ENCODE results near the gene HESX1.

HESX1 gene

DNA sequence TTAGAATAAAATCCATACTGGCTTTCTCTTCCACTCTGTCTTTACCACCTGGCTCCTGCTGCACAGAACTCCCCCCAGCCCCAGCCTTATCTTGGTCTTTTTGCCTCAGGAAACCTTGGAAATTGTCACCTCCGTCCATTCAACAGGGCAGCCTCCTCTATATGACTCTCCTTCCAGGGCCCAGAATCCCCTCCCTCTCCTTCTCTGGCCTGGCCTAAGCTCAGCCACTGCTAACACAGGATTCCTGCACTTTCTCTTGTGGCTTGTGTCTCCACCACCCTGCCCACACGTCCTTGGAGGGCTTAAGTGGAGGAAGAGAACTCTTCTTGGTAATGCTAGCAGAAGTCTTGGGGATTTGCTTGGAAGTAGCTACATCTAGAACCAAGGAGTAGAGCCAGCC lies 33.1 kb downstream of the HESX1 start:
- no peak for DNase-seq (ENCODE audit: low spot score)

DNA sequence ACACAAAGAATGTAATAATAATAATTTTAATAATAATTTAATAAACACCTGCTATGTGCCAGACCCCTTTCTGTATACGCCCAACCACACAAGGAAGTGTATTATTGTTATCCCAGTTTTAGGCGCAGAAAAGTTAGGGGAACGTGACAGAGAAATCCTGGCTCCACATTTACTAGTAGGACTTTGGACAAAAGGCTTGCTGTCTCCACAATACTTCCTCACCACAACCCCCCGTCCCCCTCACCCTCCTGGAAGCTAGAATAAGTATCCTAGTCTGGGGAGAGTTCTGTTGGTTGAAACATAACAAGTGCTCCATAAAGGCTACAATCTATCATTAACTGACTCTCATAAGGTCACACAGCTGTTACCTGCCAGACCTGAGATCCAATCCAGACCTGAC lies 34.1 kb downstream of the HESX1 start:
- no peak for DNase-seq (ENCODE audit: low spot score)

DNA sequence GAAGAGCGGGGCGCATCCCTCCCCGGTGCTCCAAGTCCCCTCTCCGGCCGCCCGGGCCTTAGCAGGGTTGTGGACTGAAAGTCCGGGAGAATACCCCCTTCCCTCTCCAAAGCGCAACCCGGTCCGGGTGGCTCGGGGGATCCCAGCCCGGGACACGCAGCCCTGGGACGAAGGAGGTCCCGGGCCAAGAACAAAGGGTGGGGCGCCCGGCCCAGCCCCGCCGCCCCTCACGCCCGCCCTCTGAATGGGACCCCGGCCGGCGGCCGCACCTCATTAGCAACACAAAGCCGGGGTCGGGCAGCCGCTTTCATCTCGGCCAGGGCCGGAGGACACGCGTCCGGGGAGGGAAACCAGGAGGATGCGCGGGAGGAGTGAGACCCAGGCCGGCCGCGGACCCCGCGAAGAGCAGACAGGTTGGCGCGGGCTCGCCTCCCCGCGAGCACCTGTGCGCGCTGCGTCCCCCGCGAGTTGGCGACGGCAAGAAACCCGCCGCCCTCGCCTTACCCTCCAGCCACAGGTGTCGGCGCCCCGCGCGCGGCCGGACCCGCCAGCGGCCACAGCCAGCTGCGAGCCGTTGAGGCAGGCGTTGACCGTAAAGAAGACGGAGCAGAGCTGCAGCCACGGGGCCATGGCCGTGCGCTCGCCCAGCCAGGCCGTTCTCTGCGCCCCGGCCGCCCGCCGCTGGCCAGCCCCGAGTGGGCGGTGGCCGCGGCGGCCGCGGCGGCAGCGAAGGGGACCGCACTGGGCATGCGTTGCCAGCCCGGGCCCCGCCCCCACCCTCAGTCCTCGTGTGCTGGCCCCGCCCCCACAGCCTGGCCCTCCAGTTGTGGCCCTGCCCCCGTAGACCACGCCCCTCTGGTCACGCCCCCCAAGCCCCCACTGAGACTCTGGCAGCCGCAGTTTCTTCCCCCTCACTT lies 34.9 kb downstream of the HESX1 start, which contains the start of gene IL17RD:
Gene IL17RD, minus strand, starts transcription at position 697 of the 917 bp plus-strand sequence. Its CDS starts 67 bp downstream, at position 630.
- peak; percentile 93 for DNase-seq (ENCODE audit: low spot score)

DNA sequence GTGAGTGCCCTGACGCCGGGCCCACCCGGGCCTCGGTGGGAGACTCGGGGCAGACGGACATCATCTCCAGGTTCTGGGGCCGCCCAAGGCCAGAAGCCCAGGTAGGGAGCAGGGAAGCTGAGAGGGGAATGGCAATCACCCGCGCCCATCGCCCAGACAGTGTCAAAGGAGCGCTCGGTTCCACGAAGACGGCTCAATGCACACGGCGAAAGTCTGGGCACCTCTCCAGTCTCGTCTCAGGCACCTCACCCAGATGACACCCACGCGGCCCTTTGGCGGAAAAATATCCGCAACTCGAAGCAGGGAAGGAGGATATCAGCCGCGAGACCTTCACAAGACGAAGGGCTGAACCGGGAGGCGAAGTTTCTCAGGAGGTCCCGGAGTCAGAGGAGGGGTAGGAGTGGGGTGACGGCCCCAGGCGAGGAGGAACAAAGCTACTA lies 35.5 kb downstream of the HESX1 start:
- no peak for DNase-seq (ENCODE audit: low spot score)

DNA sequence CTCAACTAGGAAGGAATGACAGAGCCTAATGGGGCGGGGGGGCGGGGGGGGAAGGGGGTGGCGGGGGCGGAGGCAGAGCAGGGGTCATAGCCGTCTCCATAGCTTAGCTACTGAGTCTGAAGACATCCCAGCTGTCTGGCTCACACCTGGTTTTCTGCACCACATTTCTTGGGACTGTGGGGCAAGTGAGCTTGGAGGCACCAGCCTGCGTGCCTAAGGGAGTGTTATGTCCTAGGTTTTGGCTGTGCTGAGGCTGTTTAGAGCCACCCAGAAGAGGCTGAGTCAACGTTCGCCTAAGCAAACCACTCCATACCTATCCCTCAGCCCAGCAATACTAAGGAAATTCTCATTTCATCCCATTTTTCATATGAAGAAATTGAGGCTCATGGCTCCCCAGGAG lies 36.0 kb downstream of the HESX1 start:
- no peak for DNase-seq (ENCODE audit: low spot score)

DNA sequence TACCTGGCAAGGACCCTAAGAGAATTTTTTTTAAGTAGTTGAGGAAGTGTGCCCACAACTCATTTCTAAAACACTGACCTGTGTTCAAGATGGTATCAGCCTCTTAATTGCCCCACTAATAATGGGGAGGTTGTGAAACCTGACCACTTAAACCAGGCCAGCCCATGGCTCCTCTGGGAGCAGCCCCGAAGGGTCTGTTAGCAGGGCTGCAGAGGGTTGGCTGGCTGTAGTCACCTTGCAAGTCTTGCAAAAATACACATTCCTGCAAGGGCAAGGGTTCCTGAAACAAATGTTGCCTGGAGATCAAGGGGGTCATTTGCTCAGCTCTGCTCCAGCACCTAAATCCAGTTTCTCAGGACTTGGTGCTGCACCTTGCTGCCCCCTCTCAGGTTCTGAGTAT lies 37.9 kb downstream of the HESX1 start:
- DNase-seq (ENCODE audit: low spot score), result no peak

DNA sequence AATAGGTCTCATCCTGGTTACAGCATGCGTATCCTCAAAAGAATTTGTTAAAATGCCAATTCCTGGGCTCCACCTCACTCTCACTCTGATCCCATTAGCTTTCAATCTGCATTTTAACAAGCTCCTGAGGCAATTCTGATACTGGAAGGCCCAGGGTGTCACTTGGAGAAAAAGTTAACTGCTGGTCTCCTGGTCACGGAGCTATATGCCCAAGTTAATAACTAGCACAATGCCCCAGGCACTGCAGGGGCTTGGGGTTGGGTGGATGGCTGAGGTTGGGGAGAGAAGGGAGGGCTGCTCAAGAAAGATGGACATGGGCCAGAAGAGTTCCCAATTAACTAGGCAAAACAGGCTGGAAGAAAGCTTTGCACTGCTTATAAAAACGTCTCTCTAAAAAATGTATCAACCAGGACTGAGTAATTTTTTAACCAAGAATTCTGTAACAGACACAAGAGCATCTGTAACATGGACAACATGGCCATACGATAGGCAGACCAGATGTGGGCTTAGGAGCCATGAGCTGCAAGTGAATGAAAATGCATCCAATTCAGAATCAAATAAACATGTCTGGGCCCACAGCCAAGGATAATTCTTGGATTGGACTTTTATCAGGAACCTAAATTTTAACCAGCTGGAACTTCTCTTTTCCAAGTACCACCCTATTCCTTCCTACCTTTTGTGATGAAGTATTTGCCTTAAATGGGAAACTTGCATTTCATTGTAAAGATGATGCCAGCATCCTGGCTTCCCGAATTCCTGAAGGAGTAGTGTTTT lies 38.8 kb downstream of the HESX1 start:
- no peak for DNase-seq (ENCODE audit: low spot score)

DNA sequence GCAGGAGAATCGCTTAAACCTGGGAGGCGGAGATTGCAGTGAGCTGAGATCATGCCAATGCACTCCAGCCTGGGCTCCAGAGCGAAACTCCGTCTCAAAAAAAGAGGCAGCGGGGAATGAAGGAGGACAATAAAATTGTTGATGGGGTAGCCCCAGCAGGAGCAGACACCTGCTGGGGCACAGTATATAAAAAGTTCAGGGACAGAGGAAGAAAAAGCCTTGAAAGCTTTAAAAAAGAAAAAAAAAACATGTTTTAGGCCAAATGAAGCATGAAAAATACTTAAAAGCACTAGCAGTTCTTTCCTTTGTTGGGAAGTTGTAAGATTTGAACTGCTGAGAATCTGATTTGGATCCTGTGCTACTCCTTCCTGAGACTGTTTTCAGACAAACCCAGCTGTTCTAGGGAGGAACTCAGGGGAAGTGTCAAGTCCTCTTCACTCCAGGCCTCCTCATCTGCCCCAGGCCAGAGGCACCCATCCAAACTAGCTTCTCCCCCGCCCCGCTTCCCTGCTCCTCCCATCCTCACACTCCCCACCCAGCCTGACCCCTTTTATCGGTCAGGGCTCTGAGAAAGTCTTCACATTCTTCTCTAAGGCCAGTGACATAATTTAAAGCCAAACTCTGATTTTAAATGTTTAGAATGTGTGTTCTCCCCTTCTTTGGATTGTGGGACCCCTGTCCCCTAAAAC lies 39.6 kb downstream of the HESX1 start:
- DNase-seq (ENCODE audit: low spot score), result no peak

DNA sequence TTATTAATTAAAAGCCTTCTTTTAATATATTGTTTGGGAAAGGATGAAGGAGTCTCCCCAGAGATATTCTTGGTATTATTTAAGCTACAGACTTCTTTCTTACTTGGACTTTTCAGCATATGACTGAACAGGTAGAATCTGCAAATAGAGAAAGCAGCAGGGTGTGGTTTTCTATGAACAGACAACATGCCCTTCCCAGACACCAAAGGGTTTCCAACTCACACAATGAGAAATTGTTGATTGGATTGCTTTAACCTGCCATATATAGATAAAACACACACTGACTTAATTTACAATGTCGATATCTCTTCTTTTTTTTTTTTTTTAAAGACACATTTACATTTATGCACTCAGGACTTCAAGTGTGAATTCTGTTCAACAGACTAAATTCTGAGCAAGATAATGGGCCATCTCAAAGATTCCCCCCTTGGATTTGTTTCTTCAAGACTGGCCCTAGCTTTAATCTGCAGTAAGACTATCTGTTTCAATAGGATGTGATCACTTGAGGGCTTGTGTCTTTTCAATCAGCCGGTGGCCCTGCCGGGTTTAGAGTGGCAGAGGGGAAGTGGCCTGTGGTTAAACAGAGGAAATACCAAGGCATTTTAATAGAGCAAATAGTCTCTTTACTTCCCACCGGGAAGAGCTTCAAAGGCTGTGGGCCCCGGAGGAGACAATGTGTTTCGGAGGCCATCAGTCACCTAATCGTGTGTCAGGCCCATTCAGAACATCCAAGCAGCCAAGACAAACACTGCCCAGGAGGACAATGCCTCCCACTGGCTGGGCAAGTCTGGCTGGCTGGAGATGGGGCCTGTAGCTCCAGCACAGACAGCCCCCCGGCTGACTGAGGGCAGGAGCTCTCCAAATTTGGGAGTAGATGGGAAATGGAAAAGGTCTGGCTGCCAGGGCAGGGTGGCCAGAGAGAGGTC lies 40.7 kb downstream of the HESX1 start:
- DNase-seq (ENCODE audit: low spot score), result peak; percentile 62

DNA sequence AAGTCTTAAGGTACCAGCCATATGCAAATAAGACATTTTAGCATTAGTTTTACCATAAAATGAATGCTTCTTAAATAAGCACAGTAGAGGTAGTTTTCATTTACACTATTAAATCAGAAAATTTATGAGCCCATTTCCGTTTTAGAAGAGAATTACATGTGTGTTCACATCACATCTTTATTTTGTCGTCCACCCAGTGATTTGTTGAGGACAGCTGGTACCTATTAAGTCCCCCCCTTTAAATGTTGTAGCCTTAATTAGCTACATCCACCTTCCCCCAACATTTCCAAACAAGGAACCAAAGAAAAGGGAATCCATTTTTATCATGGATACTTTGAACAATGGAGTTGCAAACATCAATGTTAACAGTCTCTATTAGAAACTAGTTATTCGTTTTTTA lies 41.5 kb downstream of the HESX1 start:
- no peak for DNase-seq (ENCODE audit: low spot score)

DNA sequence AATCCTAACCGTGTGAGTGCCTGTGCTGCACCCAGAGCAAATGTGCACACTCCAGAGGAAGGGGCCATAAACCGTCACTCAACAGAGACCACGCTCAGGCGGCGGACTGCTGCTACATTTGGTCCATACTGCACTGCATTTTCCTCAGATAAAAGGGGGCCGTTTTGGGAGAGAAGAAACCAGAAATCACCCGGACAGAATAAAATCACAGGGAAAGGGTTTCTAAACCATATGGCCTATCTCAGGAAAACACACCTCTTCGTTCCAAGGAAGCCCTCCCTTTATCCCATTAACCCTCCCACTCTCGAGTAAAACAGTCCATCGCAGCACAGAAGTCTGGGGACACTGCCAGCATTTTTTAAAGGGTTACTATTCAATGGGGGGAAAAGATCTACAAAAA lies 42.2 kb downstream of the HESX1 start:
- no peak for DNase-seq (ENCODE audit: low spot score)

DNA sequence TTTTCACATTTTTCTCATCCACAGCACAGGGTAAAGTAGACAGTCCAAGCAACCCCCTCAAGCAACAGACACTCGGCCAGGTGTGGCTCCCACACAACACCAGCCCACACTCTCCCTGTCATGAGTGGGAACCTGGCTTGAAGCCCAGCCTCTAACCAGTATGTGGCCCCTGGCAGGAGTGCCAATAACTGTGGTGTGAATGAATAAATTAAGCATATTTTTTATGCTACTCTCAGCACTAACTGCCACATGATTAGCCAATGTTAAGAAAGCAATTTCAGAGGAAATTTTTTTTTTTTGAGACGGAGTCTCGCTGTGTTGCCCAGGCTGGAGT lies 44.5 kb downstream of the HESX1 start:
- DNase-seq (ENCODE audit: low spot score), result no peak

DNA sequence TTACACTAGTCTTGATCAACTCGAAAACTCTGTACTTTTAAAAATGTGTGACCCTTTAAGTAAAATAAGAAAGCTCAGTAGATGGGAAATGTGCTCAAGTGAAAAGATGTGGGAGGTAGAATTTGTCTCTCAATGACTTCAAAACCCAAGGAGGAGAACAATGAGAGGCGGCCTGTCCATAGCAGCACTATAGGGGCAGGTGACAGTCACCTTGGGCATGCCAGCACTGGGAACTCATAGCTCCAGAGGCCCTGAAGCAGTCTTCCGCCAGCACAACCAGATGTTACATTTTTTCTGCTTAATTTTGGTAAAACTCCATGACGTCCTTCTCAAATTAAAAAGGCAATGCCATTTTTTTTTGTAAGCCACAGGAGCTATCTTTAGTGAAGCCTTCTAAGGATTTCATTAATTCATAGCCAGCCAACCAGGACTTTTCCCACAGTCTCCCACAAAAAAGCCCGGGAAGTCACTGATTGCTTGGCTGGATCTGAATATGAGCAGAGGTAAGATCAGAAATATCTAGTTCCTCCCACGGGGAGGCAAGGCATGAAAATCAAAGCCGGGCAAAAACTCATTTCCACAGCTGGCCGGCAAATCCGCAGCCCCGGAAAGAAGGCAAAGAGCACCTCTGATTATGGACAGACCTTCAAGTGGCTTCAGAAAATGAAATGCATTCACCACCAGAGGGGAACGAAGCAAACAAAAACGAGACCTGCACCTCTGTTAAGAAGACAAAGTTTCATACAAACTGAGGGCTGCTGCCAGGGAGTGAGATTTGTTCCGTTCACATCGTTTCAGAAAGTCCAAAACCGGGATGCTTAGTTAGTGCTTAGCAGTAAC lies 45.1 kb downstream of the HESX1 start:
- no peak for DNase-seq (ENCODE audit: low spot score)

DNA sequence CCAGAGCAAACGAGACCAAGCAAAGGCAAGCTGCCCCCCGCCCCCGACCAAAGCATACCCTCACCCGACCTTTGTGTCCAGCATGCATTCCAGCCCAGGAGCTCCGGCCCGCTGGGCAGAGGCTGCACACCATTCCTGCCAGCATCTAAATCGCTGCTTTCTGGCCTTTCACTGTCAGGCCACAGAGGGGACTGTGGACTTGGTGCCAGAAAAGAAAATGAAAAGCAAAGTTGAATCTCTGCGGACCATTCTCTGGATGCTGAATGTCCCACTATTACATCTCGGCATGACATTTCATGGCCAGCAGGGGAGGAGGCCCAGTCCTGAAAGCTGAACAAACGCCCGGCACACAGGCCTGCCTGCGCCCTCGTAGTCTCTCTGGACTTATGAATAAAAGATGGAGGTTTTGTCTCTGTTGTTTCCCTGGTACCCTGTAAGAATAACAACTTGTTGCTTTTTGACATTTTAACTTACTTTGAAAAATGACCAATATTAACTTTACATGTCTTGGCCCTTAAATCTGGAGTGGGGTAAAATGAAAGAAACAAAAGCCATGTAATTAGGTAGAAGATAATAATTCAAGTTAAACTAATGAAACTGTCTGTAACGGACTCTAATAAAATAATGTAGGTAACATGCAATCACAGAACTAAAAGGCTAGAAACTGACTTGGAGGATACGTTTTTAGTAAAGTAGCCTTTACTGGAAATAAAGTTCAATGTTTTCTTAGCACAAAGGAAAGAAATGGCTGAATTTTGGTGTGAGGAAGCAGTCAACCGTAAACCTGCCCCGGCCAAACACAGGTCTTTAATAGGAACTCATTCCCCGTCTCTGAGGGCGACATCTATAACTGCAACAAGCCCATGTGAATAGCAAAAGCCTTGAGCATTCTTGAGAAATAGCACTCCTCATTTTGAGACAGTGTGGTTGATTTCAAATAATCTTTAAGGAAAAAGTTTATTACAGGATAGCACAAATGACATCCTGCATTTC lies 47.3 kb downstream of the HESX1 start:
- DNase-seq (ENCODE audit: low spot score), result peak; percentile 60

DNA sequence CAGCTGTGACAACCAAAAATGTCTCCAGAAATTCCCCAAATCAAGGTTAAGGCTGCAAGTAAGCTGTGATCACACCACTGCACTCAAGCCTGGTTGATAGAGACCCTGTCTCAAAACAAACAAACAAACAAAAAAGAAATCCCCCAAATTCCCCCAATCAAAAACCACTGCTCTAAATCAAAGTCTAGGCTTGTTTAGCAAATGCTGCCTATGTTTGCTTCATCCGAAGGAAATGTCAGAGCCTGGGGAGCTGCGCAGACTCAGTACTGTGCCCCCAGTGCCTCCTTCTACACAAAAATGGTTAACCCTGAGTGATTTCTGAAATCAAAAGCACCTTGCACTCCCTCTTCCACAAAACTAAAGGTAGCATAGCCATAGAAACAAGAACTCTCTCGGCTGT lies 48.0 kb downstream of the HESX1 start:
- DNase-seq (ENCODE audit: low spot score), result no peak

DNA sequence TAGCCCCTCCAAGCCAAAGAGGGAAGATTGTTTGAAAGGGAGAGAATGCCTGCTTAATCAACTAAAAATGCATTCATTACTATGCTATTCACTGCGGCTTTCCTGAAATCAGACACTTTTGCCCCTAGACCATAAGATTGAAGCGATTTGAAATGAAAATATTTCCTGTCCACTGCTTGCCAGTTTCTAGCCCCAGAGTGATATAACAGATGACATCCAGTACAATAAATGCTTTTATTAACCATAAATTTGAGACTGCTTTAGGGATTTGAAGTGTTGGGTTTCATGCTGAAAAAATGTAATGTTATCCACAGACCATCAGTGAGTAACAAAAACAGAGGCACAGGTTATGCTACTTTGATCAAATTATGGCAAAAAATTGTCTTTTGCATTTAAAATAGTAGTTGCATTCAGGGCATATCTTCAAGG lies 48.7 kb downstream of the HESX1 start:
- DNase-seq (ENCODE audit: low spot score), result no peak

DNA sequence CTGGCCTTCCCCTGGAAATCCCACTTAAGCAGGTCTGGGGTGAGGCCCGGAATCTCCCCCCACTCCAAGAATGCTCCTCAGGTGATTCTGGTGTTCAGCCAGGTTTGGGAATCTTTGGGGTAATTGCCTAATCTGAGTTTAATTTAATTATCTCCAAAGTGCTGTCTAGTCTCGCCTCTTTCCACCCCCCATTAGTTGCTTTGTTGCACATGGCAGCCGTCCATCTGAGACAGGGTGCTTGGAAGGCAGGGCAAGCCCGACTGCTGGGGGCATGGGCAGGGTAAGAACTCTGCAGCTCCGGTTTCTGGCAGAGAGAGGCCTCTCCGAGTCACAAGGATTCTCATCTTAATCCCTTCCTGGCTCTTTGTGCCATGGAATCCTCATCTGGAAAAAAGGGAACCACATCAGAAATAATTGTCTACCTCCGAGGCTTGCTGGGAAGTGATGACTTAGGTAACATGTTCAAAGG lies 49.6 kb downstream of the HESX1 start:
- DNase-seq (ENCODE audit: low spot score), result peak; percentile 48
